ENCODE results near the gene ADAMTS2.

The ADAMTS2 gene

DNA sequence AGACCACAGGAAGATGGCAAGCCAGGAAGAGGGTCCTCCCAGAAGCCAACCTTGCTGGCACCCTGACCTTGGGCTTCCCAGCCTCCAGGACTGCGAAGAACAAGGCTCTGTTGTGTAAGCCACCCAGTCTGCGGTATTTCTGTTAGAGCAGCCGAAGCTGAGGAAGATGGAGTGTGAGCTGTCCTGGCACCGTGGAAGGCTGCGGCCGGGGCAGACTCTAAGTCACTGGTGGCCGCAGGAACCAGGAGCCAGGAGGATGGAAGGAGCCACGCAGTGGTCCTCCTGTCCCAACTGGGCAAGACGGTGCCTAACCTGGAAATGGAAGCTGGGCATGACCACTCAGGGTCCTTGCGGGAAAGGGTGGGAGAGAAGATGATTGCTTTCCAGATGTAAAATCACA is 196.0 kb downstream of the ADAMTS2 start:
- in situ Hi-C loops (cut with MboI; ENCODE audit: low pct_unique_long_range_greater_than_20kb, low sequenced_read_pairs, unreplicated experiment) = no loop called here
- TF ChIP-seq, protein P1, sequence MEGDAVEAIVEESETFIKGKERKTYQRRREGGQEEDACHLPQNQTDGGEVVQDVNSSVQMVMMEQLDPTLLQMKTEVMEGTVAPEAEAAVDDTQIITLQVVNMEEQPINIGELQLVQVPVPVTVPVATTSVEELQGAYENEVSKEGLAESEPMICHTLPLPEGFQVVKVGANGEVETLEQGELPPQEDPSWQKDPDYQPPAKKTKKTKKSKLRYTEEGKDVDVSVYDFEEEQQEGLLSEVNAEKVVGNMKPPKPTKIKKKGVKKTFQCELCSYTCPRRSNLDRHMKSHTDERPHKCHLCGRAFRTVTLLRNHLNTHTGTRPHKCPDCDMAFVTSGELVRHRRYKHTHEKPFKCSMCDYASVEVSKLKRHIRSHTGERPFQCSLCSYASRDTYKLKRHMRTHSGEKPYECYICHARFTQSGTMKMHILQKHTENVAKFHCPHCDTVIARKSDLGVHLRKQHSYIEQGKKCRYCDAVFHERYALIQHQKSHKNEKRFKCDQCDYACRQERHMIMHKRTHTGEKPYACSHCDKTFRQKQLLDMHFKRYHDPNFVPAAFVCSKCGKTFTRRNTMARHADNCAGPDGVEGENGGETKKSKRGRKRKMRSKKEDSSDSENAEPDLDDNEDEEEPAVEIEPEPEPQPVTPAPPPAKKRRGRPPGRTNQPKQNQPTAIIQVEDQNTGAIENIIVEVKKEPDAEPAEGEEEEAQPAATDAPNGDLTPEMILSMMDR (IDR thresholded peaks at IDR 0.05; ENCODE audit: extremely low read depth, insufficient read depth, missing control alignments) = no peak
- DNase-seq (ENCODE audit: low spot score) = no peak

DNA sequence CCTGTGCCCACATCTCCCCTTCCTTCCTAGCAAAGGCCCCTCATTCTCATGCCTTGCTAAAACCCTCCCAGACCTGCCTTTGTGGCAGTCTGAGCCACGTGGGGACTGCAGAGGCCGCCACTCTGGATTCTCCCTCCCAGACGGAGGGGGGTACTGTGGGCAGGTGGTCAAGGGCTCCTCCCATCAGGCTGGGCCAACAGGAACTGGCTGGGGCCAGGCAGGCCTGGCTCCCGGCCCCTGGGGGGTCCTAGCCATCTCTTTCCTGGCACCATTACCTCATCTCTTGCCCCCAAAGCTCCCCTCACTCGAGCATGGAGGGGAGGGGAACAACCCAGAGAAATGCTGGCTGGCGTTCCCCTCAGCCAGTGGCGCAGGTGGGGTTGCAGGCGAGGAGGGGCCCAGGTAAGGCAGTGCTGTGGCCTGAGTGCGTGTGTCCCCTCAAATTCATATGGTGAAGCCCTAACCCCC is 196.5 kb downstream of the ADAMTS2 start:
- no peak for DNase-seq (ENCODE audit: low spot score)
- in situ Hi-C loops (cut with MboI; ENCODE audit: low pct_unique_long_range_greater_than_20kb, low sequenced_read_pairs, unreplicated experiment) = no loop called here
- TF ChIP-seq, protein P1 (IDR thresholded peaks at IDR 0.05; ENCODE audit: extremely low read depth, insufficient read depth, missing control alignments) = no peak

DNA sequence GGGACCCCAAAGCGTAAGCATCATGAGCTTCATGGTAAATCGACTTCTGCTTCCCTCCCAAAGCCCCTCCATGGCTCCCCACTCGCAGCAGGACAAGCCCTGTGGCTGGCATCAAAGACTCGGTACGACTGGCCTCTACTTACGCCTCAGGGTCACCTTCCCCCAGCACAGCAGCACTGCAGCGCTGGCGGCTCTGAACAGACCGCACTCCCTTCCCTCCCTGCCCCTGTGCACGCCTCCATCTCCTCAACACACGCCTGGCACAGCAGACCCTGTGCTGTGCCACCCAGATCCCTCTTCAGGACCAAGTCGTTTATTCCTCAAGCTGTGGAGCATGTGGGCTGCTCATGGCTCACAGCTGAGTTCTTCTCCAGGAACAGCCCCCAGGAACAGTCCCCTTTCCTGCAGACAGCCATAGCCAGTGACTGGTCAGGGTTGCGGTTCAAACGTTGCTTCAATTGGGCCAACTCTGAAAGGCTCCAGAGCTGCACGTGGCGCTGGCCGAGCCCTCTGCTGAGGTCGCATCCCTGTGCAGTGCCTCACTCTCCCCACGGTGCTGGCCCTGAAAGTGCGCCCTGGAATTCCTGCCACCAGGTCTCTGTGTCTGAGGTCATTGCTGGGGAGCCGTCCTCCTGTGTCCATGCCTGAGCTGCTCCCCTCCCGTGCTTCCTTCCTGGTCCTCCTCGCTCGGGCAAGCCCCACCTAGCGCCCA is 197.1 kb downstream of the ADAMTS2 start:
- in situ Hi-C loops (cut with MboI; ENCODE audit: low pct_unique_long_range_greater_than_20kb, low sequenced_read_pairs, unreplicated experiment) = no loop called here
- no peak for DNase-seq (ENCODE audit: low spot score)
- TF ChIP-seq, protein P1 (IDR thresholded peaks at IDR 0.05; ENCODE audit: extremely low read depth, insufficient read depth, missing control alignments) = no peak

DNA sequence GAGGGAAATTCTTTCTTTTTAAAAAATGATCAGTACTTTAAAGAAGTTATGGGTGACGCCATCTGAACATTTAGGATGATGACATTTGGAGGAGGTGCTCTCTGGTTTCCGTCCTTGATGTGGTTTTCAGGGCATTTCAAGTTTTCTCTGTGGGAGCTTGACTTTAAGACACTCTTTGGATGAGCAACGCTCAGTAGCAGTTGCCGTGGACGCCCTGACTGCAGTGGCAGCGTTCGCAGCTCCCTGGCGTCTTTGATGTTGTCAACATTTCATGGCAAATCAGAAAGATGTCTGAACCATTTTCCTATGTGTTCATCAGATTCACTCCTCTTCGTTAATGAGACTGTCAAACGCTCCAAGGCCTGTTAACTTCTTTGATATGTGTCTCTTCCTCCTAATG is 199.0 kb downstream of the ADAMTS2 start:
- in situ Hi-C loops (cut with MboI; ENCODE audit: low pct_unique_long_range_greater_than_20kb, low sequenced_read_pairs, unreplicated experiment) = no loop called here
- DNase-seq (ENCODE audit: low spot score) = no peak

DNA sequence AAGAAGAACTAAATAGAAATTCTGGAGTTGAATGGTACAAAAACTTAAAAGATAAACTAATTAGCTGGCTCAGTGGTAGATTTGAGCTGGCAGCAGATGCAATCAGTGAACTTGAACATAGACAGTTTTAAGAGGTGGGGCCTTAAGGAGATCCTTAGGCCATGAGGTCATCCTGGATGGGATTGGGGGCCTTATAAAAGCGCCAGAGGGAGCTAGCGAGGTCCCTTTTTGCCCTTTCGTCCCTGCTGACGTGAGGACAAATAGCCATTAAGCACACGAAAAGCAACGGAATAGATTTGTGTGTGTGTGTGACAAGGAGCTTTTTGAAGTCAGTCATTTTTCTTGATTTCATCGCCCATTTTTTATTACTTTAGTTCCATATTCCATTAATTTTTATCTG is 201.8 kb downstream of the ADAMTS2 start:
- DNase-seq (ENCODE audit: low spot score) = no peak
- TF ChIP-seq, protein P1 (IDR thresholded peaks at IDR 0.05; ENCODE audit: extremely low read depth, insufficient read depth, missing control alignments) = no peak

More for the DNA sequence above, 199.0 kb downstream of the ADAMTS2 start:
- TF ChIP-seq, protein P1 (IDR thresholded peaks at IDR 0.05; ENCODE audit: extremely low read depth, insufficient read depth, missing control alignments) = no peak

DNA sequence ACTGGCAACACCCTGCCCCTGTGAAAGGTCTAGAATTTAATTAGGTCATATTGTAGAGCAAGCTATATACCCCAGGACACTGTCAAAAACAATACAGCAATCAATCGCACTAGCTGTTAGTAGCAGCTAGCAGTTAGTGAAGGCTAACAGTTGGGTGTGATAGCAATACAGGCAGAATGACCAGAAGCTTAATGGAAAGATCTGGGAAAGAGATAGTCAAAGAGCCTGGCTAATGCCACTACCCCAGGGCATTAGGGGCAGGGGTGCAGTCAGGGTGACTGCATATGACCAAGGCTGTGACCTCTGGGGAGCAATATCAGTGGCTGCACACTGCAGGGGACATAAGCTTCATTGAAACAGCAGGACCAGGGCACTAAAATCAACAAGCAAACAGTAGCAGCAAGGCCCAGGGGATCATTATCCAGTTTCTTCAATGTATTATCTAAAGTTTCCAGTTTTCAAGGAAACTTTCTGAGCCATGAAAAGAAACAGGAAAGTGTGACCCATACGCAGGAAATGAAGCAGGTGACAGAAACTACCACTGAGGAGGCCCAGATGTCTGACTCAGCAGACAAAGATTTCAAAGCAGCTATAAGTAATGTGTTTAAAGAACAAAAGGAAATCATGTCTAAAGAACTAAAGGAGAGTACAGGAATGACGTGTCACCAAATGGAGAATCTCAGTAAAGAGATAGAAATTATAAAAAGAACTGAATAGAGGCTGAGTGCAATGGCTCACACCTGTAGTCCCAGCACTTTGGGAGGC is 202.6 kb downstream of the ADAMTS2 start:
- DNase-seq (ENCODE audit: low spot score) = no peak
- in situ Hi-C loops (cut with MboI; ENCODE audit: low pct_unique_long_range_greater_than_20kb, low sequenced_read_pairs, unreplicated experiment) = no loop called here
- TF ChIP-seq, protein P1 (IDR thresholded peaks at IDR 0.05; ENCODE audit: extremely low read depth, insufficient read depth, missing control alignments) = no peak

More for the DNA sequence above, 201.8 kb downstream of the ADAMTS2 start:
- in situ Hi-C loops (cut with MboI; ENCODE audit: low pct_unique_long_range_greater_than_20kb, low sequenced_read_pairs, unreplicated experiment) = no loop called here

Data from GM13977 (cell line).